Activated naive CD8-positive, alpha-beta T cell treated with anti-CD3 and anti-CD28 coated beads, Interleukin-2, amount 50 U/mL, for 16 hours (primary cell): Measurements from ENCODE around the gene SNRNP70.
"Not testable (repeated sequence)": the region's sequence is repeated elsewhere in the genome, so short reads cannot be mapped to it uniquely, and the experiment has no call there.

Experiments
- DNase-seq: peaks from one replicate; pipeline ENCODE4 v3.0.0-alpha.2; 2020; ENCODE audit warnings: low read depth, low spot score

SNRNP70 gene

GRCh38 chr19:49120325-49120683 is 35.1 kb downstream of the SNRNP70 start:
- DNase-seq = no peak

DNA sequence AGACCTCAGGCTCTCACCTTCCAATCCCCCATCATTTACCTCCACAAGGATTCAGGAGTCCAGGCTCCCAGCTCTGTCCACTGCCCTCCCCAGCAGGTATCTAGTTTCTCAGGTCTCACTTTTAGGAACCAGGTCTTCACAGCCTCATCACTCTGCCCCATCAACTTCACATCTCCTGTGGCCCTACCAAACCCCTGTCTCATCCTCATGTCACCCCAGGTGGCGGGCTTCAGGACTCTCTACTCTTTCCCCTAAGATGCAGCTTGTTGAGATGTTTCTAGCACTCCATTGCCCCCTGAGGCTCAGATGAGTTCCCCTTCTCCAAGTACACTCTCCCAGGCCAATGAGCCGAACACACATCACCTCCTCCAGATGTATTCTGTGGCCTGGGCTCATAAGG is 35.6 kb downstream of the SNRNP70 start:
- DNase-seq = no peak

GRCh38 chr19:49121841-49122240 is 36.6 kb downstream of the SNRNP70 start:
- not testable (repeated sequence) for DNase-seq

DNA sequence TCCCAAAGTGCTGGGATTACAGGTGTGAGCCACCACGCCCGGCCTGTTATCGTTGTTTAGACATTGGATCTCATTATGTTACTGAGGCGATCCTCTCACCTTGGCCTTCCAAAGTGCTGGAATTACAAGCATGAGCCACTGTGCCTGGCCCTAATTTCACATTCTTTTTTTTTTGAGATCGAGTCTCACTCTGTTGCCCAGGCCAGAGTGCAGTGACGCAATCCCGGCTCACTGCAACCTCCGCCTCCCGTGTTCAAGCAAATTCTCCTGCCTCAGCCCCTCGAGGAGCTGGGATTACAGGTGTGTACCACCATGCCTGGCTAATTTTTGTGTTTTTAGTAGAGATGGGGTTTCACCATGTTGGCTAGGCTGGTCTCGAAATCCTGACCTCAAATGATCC is 38.0 kb downstream of the SNRNP70 start:
- DNase-seq = not testable (repeated sequence)

GRCh38 chr19:49125025-49125731 is 39.9 kb downstream of the SNRNP70 start:
- no peak for DNase-seq

GRCh38 chr19:49126575-49126974 is 41.3 kb downstream of the SNRNP70 start:
- no peak for DNase-seq

GRCh38 chr19:49127225-49127624 is 42.0 kb downstream of the SNRNP70 start:
- not testable (repeated sequence) for DNase-seq

GRCh38 chr19:49127674-49128544 is 42.7 kb downstream of the SNRNP70 start:
- peak; percentile 89 for DNase-seq

GRCh38 chr19:49128545-49129237 is 43.4 kb downstream of the SNRNP70 start:
- no peak for DNase-seq

GRCh38 chr19:49129238-49129583 is 44.0 kb downstream of the SNRNP70 start:
- DNase-seq = no peak

- DNase-seq = no peak
Measured at GRCh38 chr19:49130325-49130724, 45.1 kb downstream of the SNRNP70 start.

DNA sequence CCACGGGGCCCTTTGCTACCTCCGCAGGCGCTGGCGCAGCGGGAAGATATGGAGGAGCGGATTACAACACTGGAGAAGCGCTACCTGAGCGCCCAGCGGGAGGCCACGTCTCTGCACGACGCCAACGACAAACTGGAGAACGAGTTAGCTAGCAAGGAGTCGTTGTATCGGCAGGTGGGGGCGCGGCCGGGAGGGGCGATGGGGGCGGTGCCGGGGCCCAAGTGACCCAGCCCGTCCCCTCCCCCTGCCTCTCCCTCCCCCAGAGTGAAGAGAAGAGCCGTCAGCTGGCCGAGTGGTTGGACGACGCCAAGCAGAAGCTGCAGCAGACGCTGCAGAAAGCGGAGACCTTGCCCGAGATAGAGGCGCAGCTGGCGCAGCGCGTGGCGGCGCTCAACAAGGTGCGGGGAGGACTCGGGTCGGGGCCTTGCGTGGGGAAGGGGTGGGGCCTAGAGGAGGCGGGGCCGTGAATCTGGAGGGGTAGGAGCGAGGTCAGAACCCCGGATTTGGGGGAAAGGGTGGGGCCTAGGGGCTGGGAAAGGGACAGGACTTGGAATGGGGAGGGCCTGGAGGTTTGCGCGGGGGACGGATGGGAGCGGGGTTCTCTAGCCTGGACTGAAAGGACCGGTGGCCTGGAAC is 47.8 kb downstream of the SNRNP70 start:
- DNase-seq = no peak

DNA sequence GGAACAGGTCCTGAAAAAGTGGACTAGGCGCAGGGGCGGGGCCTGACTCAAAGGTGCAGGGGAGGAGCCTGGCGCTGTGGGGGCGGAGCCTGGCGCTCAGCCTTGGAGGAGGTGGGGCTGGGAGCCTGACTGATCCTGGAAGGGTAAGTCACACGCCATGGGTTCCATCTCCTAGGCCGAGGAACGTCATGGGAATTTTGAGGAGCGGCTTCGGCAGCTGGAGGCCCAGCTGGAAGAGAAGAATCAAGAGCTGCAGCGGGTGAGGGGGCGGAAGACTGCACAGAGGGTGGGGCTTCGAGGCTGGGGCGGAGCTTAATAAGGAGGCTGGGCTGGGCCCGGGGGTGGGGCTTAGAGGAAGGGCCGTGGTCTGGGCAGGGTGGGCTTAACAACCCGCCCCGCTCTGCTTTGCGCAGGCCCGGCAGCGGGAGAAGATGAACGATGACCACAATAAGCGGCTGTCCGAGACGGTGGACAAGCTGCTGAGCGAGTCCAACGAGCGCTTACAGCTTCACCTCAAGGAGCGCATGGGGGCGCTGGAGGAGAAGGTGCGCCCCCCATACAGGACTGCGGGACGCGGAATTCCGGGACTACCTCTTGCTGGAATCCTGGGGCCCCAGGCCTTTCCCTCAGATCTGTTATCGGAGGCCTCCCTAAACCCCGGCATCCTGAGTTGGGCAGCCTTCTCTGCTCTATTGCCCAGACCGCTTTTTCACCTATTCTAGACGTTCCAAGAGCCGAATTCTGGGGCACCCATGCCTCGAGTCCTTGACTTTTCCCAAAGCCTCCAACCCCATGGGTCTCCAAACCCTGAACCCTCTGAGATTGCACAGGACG is 48.6 kb downstream of the SNRNP70 start:
- DNase-seq = no peak

GRCh38 chr19:49135686-49136085 is 50.4 kb downstream of the SNRNP70 start:
- no peak for DNase-seq

- no peak for DNase-seq
Measured at GRCh38 chr19:49136771-49137171, 51.5 kb downstream of the SNRNP70 start.

GRCh38 chr19:49140951-49141350 is 55.7 kb downstream of the SNRNP70 start:
- DNase-seq = no peak

GRCh38 chr19:49141352-49141751 is 56.1 kb downstream of the SNRNP70 start:
- DNase-seq = no peak

DNA sequence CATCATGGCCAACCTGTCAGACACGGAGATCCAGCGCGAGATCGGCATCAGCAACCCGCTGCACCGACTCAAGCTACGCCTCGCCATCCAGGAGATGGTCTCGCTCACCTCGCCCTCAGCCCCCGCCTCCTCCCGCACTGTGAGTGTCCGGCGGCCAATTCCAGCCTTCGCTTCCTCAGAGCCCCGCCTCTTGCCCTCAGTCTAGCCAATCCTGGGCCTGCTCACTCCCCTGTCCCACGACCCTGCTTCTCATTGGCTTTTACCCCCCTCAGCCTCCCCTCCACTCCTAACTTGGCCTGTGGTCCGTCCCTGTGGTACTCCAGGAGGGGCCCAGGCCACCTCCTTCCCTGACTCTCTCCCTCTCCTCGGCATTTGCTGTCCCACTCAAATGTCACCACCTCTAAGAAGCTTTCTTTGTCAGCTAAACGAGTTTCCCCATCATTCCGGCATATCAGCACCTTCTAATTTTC is 57.6 kb downstream of the SNRNP70 start:
- DNase-seq = peak; percentile 37

- DNase-seq = peak; percentile 61
Measured at GRCh38 chr19:49145573-49146407, 60.5 kb downstream of the SNRNP70 start.

GRCh38 chr19:49146408-49146770 is 61.1 kb downstream of the SNRNP70 start:
- not testable (repeated sequence) for DNase-seq
